ENCODE measurements around the gene DCC.

DNA sequence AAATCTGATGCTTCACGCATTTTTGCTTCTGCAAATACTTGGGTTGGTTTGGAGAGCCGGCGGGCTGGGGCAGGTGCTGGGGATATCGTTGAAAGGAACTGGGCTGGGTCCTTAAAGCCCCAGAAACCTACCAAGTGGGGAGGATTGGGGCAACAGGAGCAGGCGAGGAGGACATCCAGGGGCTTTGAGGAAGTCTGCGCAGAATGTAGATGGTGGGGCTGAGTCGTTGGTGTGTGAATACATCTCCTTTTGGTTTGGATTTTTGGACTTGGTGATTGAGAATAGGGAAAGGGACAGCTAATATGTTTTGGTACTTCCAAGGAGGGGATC, 1.1 kb downstream of the DCC start:
- TF ChIP-seq, protein P1, sequence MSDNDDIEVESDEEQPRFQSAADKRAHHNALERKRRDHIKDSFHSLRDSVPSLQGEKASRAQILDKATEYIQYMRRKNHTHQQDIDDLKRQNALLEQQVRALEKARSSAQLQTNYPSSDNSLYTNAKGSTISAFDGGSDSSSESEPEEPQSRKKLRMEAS (IDR thresholded peaks at IDR 0.05; ENCODE audit: low read depth), result no peak
- TF ChIP-seq, protein P2, sequence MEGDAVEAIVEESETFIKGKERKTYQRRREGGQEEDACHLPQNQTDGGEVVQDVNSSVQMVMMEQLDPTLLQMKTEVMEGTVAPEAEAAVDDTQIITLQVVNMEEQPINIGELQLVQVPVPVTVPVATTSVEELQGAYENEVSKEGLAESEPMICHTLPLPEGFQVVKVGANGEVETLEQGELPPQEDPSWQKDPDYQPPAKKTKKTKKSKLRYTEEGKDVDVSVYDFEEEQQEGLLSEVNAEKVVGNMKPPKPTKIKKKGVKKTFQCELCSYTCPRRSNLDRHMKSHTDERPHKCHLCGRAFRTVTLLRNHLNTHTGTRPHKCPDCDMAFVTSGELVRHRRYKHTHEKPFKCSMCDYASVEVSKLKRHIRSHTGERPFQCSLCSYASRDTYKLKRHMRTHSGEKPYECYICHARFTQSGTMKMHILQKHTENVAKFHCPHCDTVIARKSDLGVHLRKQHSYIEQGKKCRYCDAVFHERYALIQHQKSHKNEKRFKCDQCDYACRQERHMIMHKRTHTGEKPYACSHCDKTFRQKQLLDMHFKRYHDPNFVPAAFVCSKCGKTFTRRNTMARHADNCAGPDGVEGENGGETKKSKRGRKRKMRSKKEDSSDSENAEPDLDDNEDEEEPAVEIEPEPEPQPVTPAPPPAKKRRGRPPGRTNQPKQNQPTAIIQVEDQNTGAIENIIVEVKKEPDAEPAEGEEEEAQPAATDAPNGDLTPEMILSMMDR (IDR thresholded peaks at IDR 0.05), result no peak
- TF ChIP-seq TEAD4 (IDR thresholded peaks at IDR 0.05; ENCODE audit: borderline replicate concordance, insufficient read depth), result no peak
- TF ChIP-seq, protein P3, sequence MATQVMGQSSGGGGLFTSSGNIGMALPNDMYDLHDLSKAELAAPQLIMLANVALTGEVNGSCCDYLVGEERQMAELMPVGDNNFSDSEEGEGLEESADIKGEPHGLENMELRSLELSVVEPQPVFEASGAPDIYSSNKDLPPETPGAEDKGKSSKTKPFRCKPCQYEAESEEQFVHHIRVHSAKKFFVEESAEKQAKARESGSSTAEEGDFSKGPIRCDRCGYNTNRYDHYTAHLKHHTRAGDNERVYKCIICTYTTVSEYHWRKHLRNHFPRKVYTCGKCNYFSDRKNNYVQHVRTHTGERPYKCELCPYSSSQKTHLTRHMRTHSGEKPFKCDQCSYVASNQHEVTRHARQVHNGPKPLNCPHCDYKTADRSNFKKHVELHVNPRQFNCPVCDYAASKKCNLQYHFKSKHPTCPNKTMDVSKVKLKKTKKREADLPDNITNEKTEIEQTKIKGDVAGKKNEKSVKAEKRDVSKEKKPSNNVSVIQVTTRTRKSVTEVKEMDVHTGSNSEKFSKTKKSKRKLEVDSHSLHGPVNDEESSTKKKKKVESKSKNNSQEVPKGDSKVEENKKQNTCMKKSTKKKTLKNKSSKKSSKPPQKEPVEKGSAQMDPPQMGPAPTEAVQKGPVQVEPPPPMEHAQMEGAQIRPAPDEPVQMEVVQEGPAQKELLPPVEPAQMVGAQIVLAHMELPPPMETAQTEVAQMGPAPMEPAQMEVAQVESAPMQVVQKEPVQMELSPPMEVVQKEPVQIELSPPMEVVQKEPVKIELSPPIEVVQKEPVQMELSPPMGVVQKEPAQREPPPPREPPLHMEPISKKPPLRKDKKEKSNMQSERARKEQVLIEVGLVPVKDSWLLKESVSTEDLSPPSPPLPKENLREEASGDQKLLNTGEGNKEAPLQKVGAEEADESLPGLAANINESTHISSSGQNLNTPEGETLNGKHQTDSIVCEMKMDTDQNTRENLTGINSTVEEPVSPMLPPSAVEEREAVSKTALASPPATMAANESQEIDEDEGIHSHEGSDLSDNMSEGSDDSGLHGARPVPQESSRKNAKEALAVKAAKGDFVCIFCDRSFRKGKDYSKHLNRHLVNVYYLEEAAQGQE (IDR thresholded peaks at IDR 0.05; ENCODE audit: low read depth, low read length), result no peak
- TF ChIP-seq, protein P4, sequence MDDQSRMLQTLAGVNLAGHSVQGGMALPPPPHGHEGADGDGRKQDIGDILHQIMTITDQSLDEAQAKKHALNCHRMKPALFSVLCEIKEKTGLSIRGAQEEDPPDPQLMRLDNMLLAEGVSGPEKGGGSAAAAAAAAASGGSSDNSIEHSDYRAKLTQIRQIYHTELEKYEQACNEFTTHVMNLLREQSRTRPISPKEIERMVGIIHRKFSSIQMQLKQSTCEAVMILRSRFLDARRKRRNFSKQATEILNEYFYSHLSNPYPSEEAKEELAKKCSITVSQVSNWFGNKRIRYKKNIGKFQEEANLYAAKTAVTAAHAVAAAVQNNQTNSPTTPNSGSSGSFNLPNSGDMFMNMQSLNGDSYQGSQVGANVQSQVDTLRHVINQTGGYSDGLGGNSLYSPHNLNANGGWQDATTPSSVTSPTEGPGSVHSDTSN (IDR thresholded peaks at IDR 0.05), result no peak
- no peak for TF ChIP-seq FOSL2 (IDR thresholded peaks at IDR 0.05; ENCODE audit: borderline replicate concordance, low read depth)
- TF ChIP-seq EZH2phosphoT487 (IDR thresholded peaks at IDR 0.05; ENCODE audit: borderline replicate concordance, low read depth), result no peak
- TF ChIP-seq RFX5 (IDR thresholded peaks at IDR 0.05; ENCODE audit: low read length), result no peak
